ENCODE results near the gene ANGPTL8. TPM values are rescaled to one million over a fixed set of nuclear protein-coding genes. Genes with fewer than 3 reads are reported as not detected.

Gene ANGPTL8
- total and polyA plus RNA-seq, 2 of the 13 experiments (the other 11 are each of a cell fraction or from before 2014, with no cell fraction given) = 27.3 to 243 TPM

GRCh38 chr19:11265785-11266236 is 26.4 kb downstream of the ANGPTL8 start (continued):
- TF ChIP-seq ZNF710 (CRISPR knock-in tag; IDR thresholded peaks at IDR 0.05; ENCODE audit: borderline replicate concordance) (peak; percentile 92), ZNF343 (CRISPR knock-in tag; IDR thresholded peaks at IDR 0.05) (peak; percentile 79; the same call in 1 of the 2 replicates), RBAK (CRISPR knock-in tag; IDR thresholded peaks at IDR 0.05) (no peak), ESRRA (CRISPR knock-in tag; IDR thresholded peaks at IDR 0.05; ENCODE audit: low read depth) (peak; percentile 91), ZNF550 (CRISPR knock-in tag; IDR thresholded peaks at IDR 0.05; ENCODE audit: borderline replicate concordance) (no peak), ELF3 (CRISPR knock-in tag; IDR thresholded peaks at IDR 0.05) (peak; percentile 92), ZSCAN25 (CRISPR knock-in tag; IDR thresholded peaks at IDR 0.05) (peak; percentile 88), DNMT1 (CRISPR knock-in tag; IDR thresholded peaks at IDR 0.05) (0 out of 2 replicates have a peak, but pooled peaks have one; percentile 17), THRA (CRISPR knock-in tag; IDR thresholded peaks at IDR 0.05; ENCODE audit: borderline replicate concordance) (peak; percentile 85; the same call in 1 of the 2 replicates), ZFYVE20 (CRISPR knock-in tag; IDR thresholded peaks at IDR 0.05; ENCODE audit: borderline replicate concordance, low read depth) (no peak), ZNF614 (CRISPR knock-in tag; IDR thresholded peaks at IDR 0.05; ENCODE audit: borderline replicate concordance) (peak; percentile 97), ZBTB10 (CRISPR knock-in tag; IDR thresholded peaks at IDR 0.05; ENCODE audit: borderline replicate concordance) (peak; percentile 98), AGO1 (IDR thresholded peaks at IDR 0.05; ENCODE audit: low read depth, low read length, poor library complexity, severe bottlenecking) (no peak), CBX2 (IDR thresholded peaks at IDR 0.05; ENCODE audit: low read depth, low read length) (no peak), CBX2 (CRISPR knock-in tag; IDR thresholded peaks at IDR 0.05; ENCODE audit: low read depth) (peak; percentile 56; the same call in 1 of the 2 replicates), FOSL2 (CRISPR knock-in tag; IDR thresholded peaks at IDR 0.05) (peak; percentile 98), ZIK1 (CRISPR knock-in tag; IDR thresholded peaks at IDR 0.05; ENCODE audit: borderline replicate concordance, low read depth) (peak; percentile 89; the same call in 1 of the 2 replicates), MED8 (CRISPR knock-in tag; IDR thresholded peaks at IDR 0.05; ENCODE audit: insufficient replicate concordance) (peak; percentile 82), PATZ1 (CRISPR knock-in tag; IDR thresholded peaks at IDR 0.05) (peak; percentile 94), SSRP1 (CRISPR knock-in tag; IDR thresholded peaks at IDR 0.05) (peak; percentile 59; the same call in 1 of the 2 replicates), ZNF17 (CRISPR knock-in tag; IDR thresholded peaks at IDR 0.05) (no peak), DDIT3 (CRISPR knock-in tag; IDR thresholded peaks at IDR 0.05) (no peak)

Data from HepG2 (cell line).